GM12865 (cell line): ENCODE results near the gene MAG.
"Not testable (repeated sequence)": the region's sequence is repeated elsewhere in the genome, so short reads cannot be mapped to it uniquely, and the experiment has no call there.

Experiments
- DNase-seq: peaks from one replicate; pipeline ENCODE4 v3.0.0; 2010; ENCODE audit warnings: low read depth
- H3K4me3 ChIP-seq: 2 replicates; pipeline ENCODE4 v1.5.1; 2011; ENCODE audit warnings: mild to moderate bottlenecking, low read depth, low read length, control low read depth
- CTCF ChIP-seq: IDR thresholded peaks from 2 replicates; pipeline ENCODE4 v1.5.1; 2011; ENCODE audit warnings: low read length, control low read depth, low read depth, inconsistent platforms; ENCODE audit not compliant: insufficient read depth; ENCODE audit errors: missing control alignments

The MAG gene

GRCh38 chr19:35357867-35358573 is 66.1 kb downstream of the MAG start, which contains the start of gene FFAR3:
Gene FFAR3 (plus strand): TSS chr19:35358460. CDS start chr19:35358891, 431 bp downstream.
- TF ChIP-seq CTCF: no peak
- no peak for DNase-seq
- no peak within 1 kb of the TSS for H3K4me3 ChIP-seq

GRCh38 chr19:35358834-35359233 is 66.9 kb downstream of the MAG start:
- DNase-seq, H3K4me3 ChIP-seq: not testable (repeated sequence)

- DNase-seq, H3K4me3 ChIP-seq: not testable (repeated sequence)
Measured at GRCh38 chr19:35359395-35359794, 67.4 kb downstream of the MAG start.

- DNase-seq, H3K4me3 ChIP-seq: not testable (repeated sequence)
Measured at GRCh38 chr19:35360081-35360480, 68.1 kb downstream of the MAG start.

- no peak overlapping the region for H3K4me3 ChIP-seq
Measured at GRCh38 chr19:35360880-35361420, 69.0 kb downstream of the MAG start.

GRCh38 chr19:35362261-35363000 is 70.5 kb downstream of the MAG start:
- no peak for TF ChIP-seq CTCF
- H3K4me3 ChIP-seq: no peak overlapping the region
- no peak for DNase-seq

More at GRCh38 chr19:35360880-35361420, 69.0 kb downstream of the MAG start:
- TF ChIP-seq CTCF: no peak
- no peak for DNase-seq

GRCh38 chr19:35363001-35363590 is 71.1 kb downstream of the MAG start:
- H3K4me3 ChIP-seq: no peak overlapping the region
- no peak for DNase-seq
- TF ChIP-seq CTCF: no peak
